Astrocyte (in vitro differentiated cells and primary cell): ENCODE data around the gene CH25H. TPM values are rescaled to one million over a fixed set of nuclear protein-coding genes. Genes with fewer than 3 reads are reported as not detected.

ENCODE experiments used
- DNase-seq: peaks from one replicate; pipeline ENCODE4 v3.0.0-alpha.2; 2010; ENCODE audit warnings: low read depth
- FAIRE-seq: peaks from 2 replicates; lab custom pipeline; 2011; peaks lifted over from hg19 to GRCh38; lab: Jason Lieb, UNC
- H2AFZ ChIP-seq: 2 replicates; pipeline ENCODE4 v1.6.0; 2012; ENCODE audit warnings: low read depth, low read length, inconsistent platforms
- H3K27ac ChIP-seq: 2 replicates; pipeline ENCODE4 v1.5.1; 2011; ENCODE audit warnings: low read depth, low read length, inconsistent platforms
- H3K27me3 ChIP-seq: 2 replicates; pipeline ENCODE4 v1.6.0; 2011; ENCODE audit warnings: low read length, inconsistent platforms; ENCODE audit not compliant: insufficient read depth
- H3K36me3 ChIP-seq: 2 replicates; pipeline ENCODE4 v1.5.1; 2011; ENCODE audit warnings: low read length, inconsistent platforms; ENCODE audit not compliant: insufficient read depth
- H3K4me1 ChIP-seq: 2 replicates; pipeline ENCODE4 v1.5.1; 2011; ENCODE audit warnings: low read length, inconsistent platforms; ENCODE audit not compliant: insufficient read depth
- H3K4me2 ChIP-seq: 2 replicates; pipeline ENCODE4 v1.6.0; 2012; ENCODE audit warnings: low read length, inconsistent platforms
- H3K4me3 ChIP-seq: 2 replicates; pipeline ENCODE4 v1.5.1; 2011; ENCODE audit warnings: low read depth, mild to moderate bottlenecking, low read length, inconsistent platforms; ENCODE audit not compliant: insufficient read depth
- H3K79me2 ChIP-seq: 2 replicates; pipeline ENCODE4 v1.6.0; 2012; ENCODE audit warnings: mild to moderate bottlenecking, low read length, inconsistent platforms; ENCODE audit not compliant: insufficient read depth
- H3K9ac ChIP-seq: 2 replicates; pipeline ENCODE4 v1.6.0; 2012; ENCODE audit warnings: mild to moderate bottlenecking, low read length, inconsistent platforms
- H3K9me3 ChIP-seq: 2 replicates; pipeline ENCODE4 v1.5.1; 2012; ENCODE audit warnings: low read depth, mild to moderate bottlenecking, low read length, inconsistent platforms; ENCODE audit not compliant: insufficient read depth
- H4K20me1 ChIP-seq: 2 replicates; pipeline ENCODE4 v1.6.0; 2012; ENCODE audit warnings: low read length, inconsistent platforms; ENCODE audit not compliant: insufficient read depth
- H3K27ac Mint-ChIP-seq: one replicate; pipeline ENCODE4 v1.8.0; 2021; ENCODE audit warnings: mild to moderate bottlenecking, mixed read lengths; ENCODE audit not compliant: unreplicated experiment
- H3K27me3 Mint-ChIP-seq: one replicate; pipeline ENCODE4 v1.8.0; 2021; ENCODE audit warnings: low read depth, mixed read lengths; ENCODE audit not compliant: unreplicated experiment
- H3K36me3 Mint-ChIP-seq: one replicate; pipeline ENCODE4 v1.8.0; 2021; ENCODE audit warnings: low read depth, mixed read lengths; ENCODE audit not compliant: unreplicated experiment
- H3K4me1 Mint-ChIP-seq: one replicate; pipeline ENCODE4 v1.8.0; 2021; ENCODE audit warnings: low read depth, mixed read lengths; ENCODE audit not compliant: unreplicated experiment
- H3K4me3 Mint-ChIP-seq: one replicate; pipeline ENCODE4 v1.8.0; 2021; ENCODE audit warnings: mild to moderate bottlenecking, moderate library complexity, mixed read lengths; ENCODE audit not compliant: unreplicated experiment
- H3K9me3 Mint-ChIP-seq: one replicate; pipeline ENCODE4 v1.8.0; 2021; ENCODE audit warnings: mild to moderate bottlenecking, mixed read lengths; ENCODE audit not compliant: unreplicated experiment
- EZH2 ChIP-seq: IDR thresholded peaks from 2 replicates; pipeline ENCODE4 v1.6.1; 2012; ENCODE audit warnings: mild to moderate bottlenecking, low read length, inconsistent platforms; ENCODE audit not compliant: insufficient read depth
- total RNA-seq: library from RNA; stranded (reverse); gene quantifications from 2 replicates; pipeline ENCODE4 v1.2.1, GENCODE V29; 2021
- TF ChIP-seq, protein P1 (sequence below): IDR thresholded peaks from 2 replicates; pipeline ENCODE4 v1.5.1; 2011; ENCODE audit warnings: low read depth, mild to moderate bottlenecking, inconsistent platforms, low read length, moderate library complexity; ENCODE audit not compliant: insufficient read depth

CH25H gene
- total RNA-seq, 1 donor from 2014 or later: 0.34 TPM

DNA sequence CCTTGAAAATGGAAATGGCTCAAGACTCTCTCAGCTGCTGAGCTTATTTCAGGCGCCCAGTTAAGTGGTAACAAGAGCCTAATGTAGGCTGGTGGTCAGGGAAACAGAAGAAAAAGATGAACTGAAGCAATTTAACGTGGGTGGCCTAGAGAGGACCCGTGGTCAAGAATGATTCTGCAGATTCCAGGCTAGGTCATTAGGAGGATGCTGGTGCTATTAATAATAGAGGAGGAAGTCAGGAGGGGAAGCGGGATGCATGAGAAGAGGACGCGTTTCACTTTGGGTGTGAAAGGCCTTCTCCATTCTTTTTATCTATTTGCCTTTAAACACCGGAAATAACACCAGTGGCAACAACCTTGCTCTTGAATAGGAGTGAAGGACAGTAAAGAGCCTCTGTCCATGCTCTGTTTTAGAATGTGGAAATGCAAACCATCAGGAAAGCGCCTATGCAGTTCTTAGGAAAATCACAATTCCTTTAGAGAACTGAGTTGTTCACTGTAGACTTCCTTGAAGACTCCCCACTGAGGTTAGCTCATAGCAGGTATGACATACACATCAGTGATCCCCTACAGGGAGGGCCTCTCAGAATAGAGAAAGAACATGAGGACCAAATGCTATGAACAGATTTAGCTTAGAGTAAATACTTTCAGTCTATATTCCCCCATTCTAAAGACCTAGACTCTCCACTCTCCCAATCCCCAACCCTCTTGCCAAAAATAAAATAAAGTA lies 35.9 kb upstream of the CH25H start:
- Mint-ChIP-seq H3K27me3 (no peaks in the 10 kb centered on the region), H3K36me3 (peaks cover 8% of the 10 kb centered on the region), H3K4me1 (peaks cover 12% of the 10 kb centered on the region), H3K4me3 (no peak overlapping the region), H3K9me3 (no peaks in the 10 kb centered on the region), H3K27ac (no peak overlapping the region)
- H3K36me3 ChIP-seq: peaks cover 3% of the 10 kb centered on the region
- no peak overlapping the region for H3K9ac ChIP-seq
- DNase-seq: no peak
- no peak for FAIRE-seq
- no peaks in the 10 kb centered on the region for H3K79me2 ChIP-seq
- no peak overlapping the region for H3K4me3 ChIP-seq
- no peak overlapping the region for H2AFZ ChIP-seq
- no peaks in the 10 kb centered on the region for H4K20me1 ChIP-seq
- H3K27ac ChIP-seq: no peak overlapping the region
- no peaks in the 10 kb centered on the region for H3K9me3 ChIP-seq
- no peaks in the 10 kb centered on the region for H3K27me3 ChIP-seq
- TF ChIP-seq, protein P1, sequence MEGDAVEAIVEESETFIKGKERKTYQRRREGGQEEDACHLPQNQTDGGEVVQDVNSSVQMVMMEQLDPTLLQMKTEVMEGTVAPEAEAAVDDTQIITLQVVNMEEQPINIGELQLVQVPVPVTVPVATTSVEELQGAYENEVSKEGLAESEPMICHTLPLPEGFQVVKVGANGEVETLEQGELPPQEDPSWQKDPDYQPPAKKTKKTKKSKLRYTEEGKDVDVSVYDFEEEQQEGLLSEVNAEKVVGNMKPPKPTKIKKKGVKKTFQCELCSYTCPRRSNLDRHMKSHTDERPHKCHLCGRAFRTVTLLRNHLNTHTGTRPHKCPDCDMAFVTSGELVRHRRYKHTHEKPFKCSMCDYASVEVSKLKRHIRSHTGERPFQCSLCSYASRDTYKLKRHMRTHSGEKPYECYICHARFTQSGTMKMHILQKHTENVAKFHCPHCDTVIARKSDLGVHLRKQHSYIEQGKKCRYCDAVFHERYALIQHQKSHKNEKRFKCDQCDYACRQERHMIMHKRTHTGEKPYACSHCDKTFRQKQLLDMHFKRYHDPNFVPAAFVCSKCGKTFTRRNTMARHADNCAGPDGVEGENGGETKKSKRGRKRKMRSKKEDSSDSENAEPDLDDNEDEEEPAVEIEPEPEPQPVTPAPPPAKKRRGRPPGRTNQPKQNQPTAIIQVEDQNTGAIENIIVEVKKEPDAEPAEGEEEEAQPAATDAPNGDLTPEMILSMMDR: no peak
- no peak for TF ChIP-seq EZH2
- no peak overlapping the region for H3K4me2 ChIP-seq
- H3K4me1 ChIP-seq: no peaks in the 10 kb centered on the region

DNA sequence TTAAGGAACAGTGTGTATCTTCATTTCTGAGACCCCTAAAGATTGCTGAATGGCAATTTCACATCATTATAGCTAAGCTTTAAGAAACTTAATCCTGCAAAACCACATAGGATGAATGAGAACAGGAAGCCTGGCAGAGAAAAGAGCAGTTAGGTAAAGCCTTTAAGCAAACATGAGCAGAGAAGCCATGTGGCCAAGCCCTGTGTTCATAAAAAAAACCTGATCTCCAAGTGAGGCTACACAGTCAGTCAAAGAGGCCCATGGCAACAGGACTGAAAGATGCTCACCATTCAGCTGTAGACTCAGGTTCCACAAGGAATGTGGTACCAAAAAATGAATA lies 35.2 kb upstream of the CH25H start:
- Histone ChIP-seq H3K4me3 (no peak overlapping the region), H3K4me2 (no peak overlapping the region), H3K36me3 (peaks cover 3% of the 10 kb centered on the region), H2AFZ (no peak overlapping the region), H3K9me3 (no peaks in the 10 kb centered on the region), H3K9ac (no peak overlapping the region), H4K20me1 (no peaks in the 10 kb centered on the region), H3K27ac (no peak overlapping the region), H3K79me2 (no peaks in the 10 kb centered on the region), H3K27me3 (no peaks in the 10 kb centered on the region), H3K4me1 (no peaks in the 10 kb centered on the region)
- Mint-ChIP-seq H3K27ac (no peak overlapping the region), H3K9me3 (no peaks in the 10 kb centered on the region), H3K36me3 (peaks cover 8% of the 10 kb centered on the region), H3K4me3 (no peak overlapping the region), H3K27me3 (no peaks in the 10 kb centered on the region), H3K4me1 (peaks cover 12% of the 10 kb centered on the region)
- TF ChIP-seq, protein P1: no peak
- no peak for TF ChIP-seq EZH2
- no peak for FAIRE-seq
- no peak for DNase-seq
